HepG2 (cell line): Measurements from ENCODE around the gene PIEZO1. TPM values are rescaled to one million over a fixed set of nuclear protein-coding genes. Genes with fewer than 3 reads are reported as not detected.

Experiments used
- ATAD3A ChIP-seq: sonication (generic); formaldehyde crosslinking; IDR thresholded peaks from 2 replicates; pipeline ENCODE4 v1.4.0; 2020; ENCODE audit warnings: missing genetic modification reagents
- ATF6 ChIP-seq: sonication (generic); formaldehyde crosslinking; conservative IDR thresholded peaks from 2 replicates; pipeline ENCODE4 v1.4.0; 2020; ENCODE audit warnings: missing genetic modification reagents
- ETV5 ChIP-seq: IDR thresholded peaks from 2 replicates; pipeline ENCODE4 v1.6.1; 2018; ENCODE audit warnings: missing biosample characterization, missing genetic modification reagents, inconsistent platforms, borderline replicate concordance
- FOXM1 ChIP-seq: sonication (generic); formaldehyde crosslinking; IDR thresholded peaks from 2 replicates; pipeline ENCODE4 v1.5.0; 2020; ENCODE audit warnings: missing genetic modification reagents
- GZF1 ChIP-seq: sonication (generic); formaldehyde crosslinking; IDR thresholded peaks from 2 replicates; pipeline ENCODE4 v1.5.1; 2020; ENCODE audit warnings: mild to moderate bottlenecking, missing genetic modification reagents
- HMG20A ChIP-seq: IDR thresholded peaks from 2 replicates; pipeline ENCODE4 v1.6.1; 2016; ENCODE audit warnings: borderline replicate concordance
- MEIS1 ChIP-seq: sonication (generic); formaldehyde crosslinking; IDR thresholded peaks from 2 replicates; pipeline ENCODE4 v1.9.0; 2021; ENCODE audit warnings: mild to moderate bottlenecking, missing genetic modification reagents, moderate library complexity, borderline replicate concordance
- NR2C2 ChIP-seq: sonication (generic); formaldehyde crosslinking; IDR thresholded peaks from 2 replicates; pipeline ENCODE4 v1.4.0; 2020; ENCODE audit warnings: missing genetic modification reagents, mild to moderate bottlenecking, moderate library complexity, borderline replicate concordance
- NR2F1 ChIP-seq, 2 experiments: fragments of 450-650 bp in 1 of 2; formaldehyde crosslinking in 1 of 2; IDR thresholded peaks; 2 replicates each; pipeline versions ENCODE4 v1.5.0 to v1.6.1; 2016 to 2020; ENCODE audit warnings: mild to moderate bottlenecking in 1 of 2, missing compliant biosample characterization in 1 of 2, missing genetic modification reagents in 1 of 2, moderate library complexity in 1 of 2
- NR2F2 ChIP-seq: IDR thresholded peaks from 2 replicates; pipeline ENCODE4 v1.6.1; 2012; ENCODE audit warnings: low read depth, inconsistent platforms, borderline replicate concordance
- NR3C1 ChIP-seq: sonication (generic); formaldehyde crosslinking; IDR thresholded peaks from 2 replicates; pipeline ENCODE4 v1.4.0; 2020; ENCODE audit warnings: missing genetic modification reagents
- PRPF4 ChIP-seq: fragments of 200-400 bp; formaldehyde crosslinking; IDR thresholded peaks from 2 replicates; pipeline ENCODE4 v1.6.1; 2016; ENCODE audit warnings: low read length, low read depth; ENCODE audit not compliant: poor library complexity, severe bottlenecking
- SOX5 ChIP-seq: IDR thresholded peaks from 2 replicates; pipeline ENCODE4 v1.6.1; 2016; ENCODE audit warnings: borderline replicate concordance
- SP5 ChIP-seq: IDR thresholded peaks from 2 replicates; pipeline ENCODE4 v1.6.1; 2016; ENCODE audit warnings: low read depth, borderline replicate concordance
- ZBTB7A ChIP-seq: sonication (generic); formaldehyde crosslinking; IDR thresholded peaks from 2 replicates; pipeline ENCODE4 v1.8.0; 2022; ENCODE audit warnings: mild to moderate bottlenecking, missing genetic modification reagents
- ZIK1 ChIP-seq: sonication (generic); formaldehyde crosslinking; IDR thresholded peaks from 2 replicates; pipeline ENCODE4 v1.5.0; 2020; ENCODE audit warnings: mild to moderate bottlenecking, low read depth, missing genetic modification reagents, borderline replicate concordance
- ZNF430 ChIP-seq: sonication (generic); formaldehyde crosslinking; IDR thresholded peaks from 2 replicates; pipeline ENCODE4 v1.9.0; 2021; ENCODE audit warnings: mild to moderate bottlenecking, missing genetic modification reagents
- ZNF639 ChIP-seq: conservative IDR thresholded peaks from 2 replicates; pipeline ENCODE4 v1.6.1; 2018; ENCODE audit warnings: missing genetic modification reagents
- ZNF713 ChIP-seq: sonication (generic); formaldehyde crosslinking; IDR thresholded peaks from 2 replicates; pipeline ENCODE4 v1.4.0; 2020; ENCODE audit warnings: mild to moderate bottlenecking, missing genetic modification reagents
- ZNF841 ChIP-seq: sonication (generic); formaldehyde crosslinking; IDR thresholded peaks from 2 replicates; pipeline ENCODE4 v1.8.1; 2023; ENCODE audit warnings: missing genetic modification reagents, borderline replicate concordance
- polyA plus RNA-seq, 8 experiments: library from polyadenylated mRNA; depleted of rRNA in 3 of 8; stranded (reverse) in 7 of 8; unstranded in 1 of 8; fragments of >200 nt; fragmentation: Illumina TruSeq in 4 of 8; extraction: Trizol in 4 of 8; gene quantifications; 2 replicates each; pipeline versions ENCODE4 v1.2.1 to v1.2.3, GENCODE V29; 2011 to 2016; ENCODE audit warnings: low read depth in 4 of 8, missing spikeins in 1 of 8, mixed read lengths in 1 of 8; ENCODE audit not compliant: insufficient read depth in 1 of 8
- total RNA-seq, 5 experiments: library from RNA; depleted of rRNA; stranded (reverse); fragments of >200 nt; fragmentation: Illumina TruSeq; extraction: Trizol; gene quantifications; 2 replicates each; pipeline ENCODE4 v1.2.3, GENCODE V29; 2016; ENCODE audit warnings: low read depth in 1 of 5
- TF ChIP-seq, protein P1 (sequence below): sonication (generic); formaldehyde crosslinking; IDR thresholded peaks from 2 replicates; pipeline ENCODE4 v1.8.1; 2023; ENCODE audit warnings: mild to moderate bottlenecking, missing genetic modification reagents, borderline replicate concordance
- TF ChIP-seq, protein P2 (sequence below): sonication (generic); formaldehyde crosslinking; IDR thresholded peaks from 2 replicates; pipeline ENCODE4 v1.9.0; 2021; ENCODE audit warnings: missing genetic modification reagents, borderline replicate concordance

Gene PIEZO1
- total and polyA plus RNA-seq, 2 of the 13 experiments (the other 11 are each of a cell fraction or from before 2014, with no cell fraction given) = 67.9 to 85.0 TPM

DNA sequence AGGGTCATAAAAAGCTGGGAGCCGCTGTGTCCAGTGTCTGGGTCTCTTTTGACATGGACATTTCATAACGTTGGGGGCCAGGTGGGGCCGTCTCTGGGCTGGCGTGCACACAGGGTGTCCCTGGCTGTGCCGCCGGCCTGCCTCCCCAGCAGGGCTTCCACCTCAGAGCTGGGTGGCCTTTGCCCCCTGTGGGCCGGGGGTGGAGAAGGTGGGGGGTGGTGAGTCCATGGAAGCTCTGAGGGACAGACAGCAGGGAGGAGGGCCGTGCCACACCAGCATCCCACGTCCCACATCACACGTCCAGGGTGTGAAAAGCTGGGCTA is 97.8 kb downstream of the PIEZO1 start (continued):
- TF ChIP-seq ZNF841 (CRISPR knock-in tag) = no peak
- no peak for TF ChIP-seq ZNF430
- TF ChIP-seq NR2F1 (CRISPR knock-in tag; IDR thresholded peaks at IDR 0.05) = peak in 1 of 2 experiments; percentile 68; a peak in 1 of 4 replicates
- no peak for TF ChIP-seq ZNF713 (CRISPR knock-in tag)
- no peak for TF ChIP-seq ETV5 (CRISPR knock-in tag)
- peak; percentile 22; the same call in 1 of the 2 replicates for TF ChIP-seq NR2C2 (CRISPR knock-in tag)
- TF ChIP-seq ZNF639 (CRISPR knock-in tag) = no peak
- TF ChIP-seq SOX5 (CRISPR knock-in tag) = no peak
- 0 out of 2 replicates have a peak, but pooled peaks have one; percentile 52 for TF ChIP-seq GZF1
- TF ChIP-seq ATF6 (CRISPR knock-in tag) = 0 out of 2 replicates have a peak, but pooled peaks have one; percentile 0
- TF ChIP-seq SP5 (CRISPR knock-in tag) = 0 out of 2 replicates have a peak, but pooled peaks have one; percentile 30
- no peak for TF ChIP-seq PRPF4
- 0 out of 2 replicates have a peak, but pooled peaks have one; percentile 16 for TF ChIP-seq MEIS1 (CRISPR knock-in tag)
- TF ChIP-seq, protein P1, sequence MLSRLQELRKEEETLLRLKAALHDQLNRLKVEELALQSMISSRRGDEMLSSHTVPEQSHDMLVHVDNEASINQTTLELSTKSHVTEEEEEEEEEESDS (CRISPR knock-in tag) = no peak
- TF ChIP-seq NR3C1 (CRISPR knock-in tag) = no peak
- TF ChIP-seq ATAD3A (CRISPR knock-in tag) = no peak
- 0 out of 2 replicates have a peak, but pooled peaks have one; percentile 52 for TF ChIP-seq ZBTB7A (CRISPR knock-in tag)
- no peak for TF ChIP-seq NR2F2
- TF ChIP-seq HMG20A = no peak
- TF ChIP-seq ZIK1 (CRISPR knock-in tag) = 0 out of 2 replicates have a peak, but pooled peaks have one; percentile 56
- TF ChIP-seq, protein P2, sequence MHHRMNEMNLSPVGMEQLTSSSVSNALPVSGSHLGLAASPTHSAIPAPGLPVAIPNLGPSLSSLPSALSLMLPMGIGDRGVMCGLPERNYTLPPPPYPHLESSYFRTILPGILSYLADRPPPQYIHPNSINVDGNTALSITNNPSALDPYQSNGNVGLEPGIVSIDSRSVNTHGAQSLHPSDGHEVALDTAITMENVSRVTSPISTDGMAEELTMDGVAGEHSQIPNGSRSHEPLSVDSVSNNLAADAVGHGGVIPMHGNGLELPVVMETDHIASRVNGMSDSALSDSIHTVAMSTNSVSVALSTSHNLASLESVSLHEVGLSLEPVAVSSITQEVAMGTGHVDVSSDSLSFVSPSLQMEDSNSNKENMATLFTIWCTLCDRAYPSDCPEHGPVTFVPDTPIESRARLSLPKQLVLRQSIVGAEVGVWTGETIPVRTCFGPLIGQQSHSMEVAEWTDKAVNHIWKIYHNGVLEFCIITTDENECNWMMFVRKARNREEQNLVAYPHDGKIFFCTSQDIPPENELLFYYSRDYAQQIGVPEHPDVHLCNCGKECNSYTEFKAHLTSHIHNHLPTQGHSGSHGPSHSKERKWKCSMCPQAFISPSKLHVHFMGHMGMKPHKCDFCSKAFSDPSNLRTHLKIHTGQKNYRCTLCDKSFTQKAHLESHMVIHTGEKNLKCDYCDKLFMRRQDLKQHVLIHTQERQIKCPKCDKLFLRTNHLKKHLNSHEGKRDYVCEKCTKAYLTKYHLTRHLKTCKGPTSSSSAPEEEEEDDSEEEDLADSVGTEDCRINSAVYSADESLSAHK (CRISPR knock-in tag) = no peak
- TF ChIP-seq FOXM1 (CRISPR knock-in tag) = no peak
